IMR-90 (cell line): ENCODE results near the gene ADAMTS9.

Experiments
- BHLHE40 ChIP-seq: fragments of 150-350 bp; IDR thresholded peaks from 2 replicates; pipeline ENCODE4 v1.6.1; 2016; ENCODE audit warnings: mild to moderate bottlenecking, low read depth, low read length
- CEBPB ChIP-seq: IDR thresholded peaks from 2 replicates; pipeline ENCODE4 v1.6.1; 2012; ENCODE audit warnings: low read depth, low read length, improper control_type of control experiment
- CTCF ChIP-seq: conservative IDR thresholded peaks from 2 replicates; pipeline ENCODE4 v1.5.1; 2012; ENCODE audit warnings: mild to moderate bottlenecking, low read depth, low read length, improper control_type of control experiment
- POLR2A ChIP-seq: IDR thresholded peaks from 2 replicates; pipeline ENCODE4 v1.6.1; 2012; ENCODE audit warnings: mild to moderate bottlenecking, low read depth, low read length

- TF ChIP-seq POLR2A (no peak), CTCF (no peak), BHLHE40 (no peak), CEBPB (no peak)
Observed at GRCh38 chr3:64568895-64569517, 118.8 kb downstream of the ADAMTS9 start.
